ENCODE results near the gene SON. TPM values are rescaled to one million over a fixed set of nuclear protein-coding genes. Genes with fewer than 3 reads are reported as not detected.

The SON gene
- total RNA-seq, 1 experiment from 2014 or later = 328 TPM

GRCh38 chr21:33584455-33584854 is 41.6 kb downstream of the SON start:
- CTCF ChIA-PET = no interaction called here

GRCh38 chr21:33586927-33587326 is 44.1 kb downstream of the SON start:
- Histone ChIP-seq H3K9me3 (ENCODE audit: low read depth, low read length, poor library complexity, severe bottlenecking) (no peaks in the 10 kb centered on the region), H3K4me1 (ENCODE audit: insufficient read depth, low read length, poor library complexity, severe bottlenecking) (peaks cover 8% of the 10 kb centered on the region), H3K27ac (ENCODE audit: low read depth, low read length, poor library complexity, severe bottlenecking) (no peak overlapping the region), H3K4me3 (ENCODE audit: low read depth, low read length, poor library complexity, severe bottlenecking) (peak overlapping the region; percentile 98), H3K36me3 (ENCODE audit: insufficient read depth, low read length, poor library complexity, severe bottlenecking) (peaks cover 40% of the 10 kb centered on the region), H3K27me3 (replicated peaks; ENCODE audit: insufficient read depth, low read depth, low read length, poor library complexity) (no peaks in the 10 kb centered on the region)
- ChIA-PET CTCF (no interaction called here), POLR2A (ENCODE audit: low non-redundant PET) (no interaction called here)
- no TSS peak for BruUV-seq (replicated peaks)
- no peak for TF ChIP-seq CTCF (conservative IDR thresholded peaks at IDR 0.05; ENCODE audit: low read depth, low read length)
- TF ChIP-seq EZH2 (IDR thresholded peaks at IDR 0.05; ENCODE audit: borderline replicate concordance, low read depth, low read length, poor library complexity, severe bottlenecking) = no peak
- no peak for DNase-seq (ENCODE audit: low spot score)
- intact Hi-C loops (cut with micrococcal nuclease; ENCODE audit: unreplicated experiment) = loop anchor here (5.0 kb wide), 1 partner anchor 45 kb away; the partner anchor contains the start of genes GART and SON

More at GRCh38 chr21:33584455-33584854, 41.6 kb downstream of the SON start:
- TF ChIP-seq CTCF (conservative IDR thresholded peaks at IDR 0.05; ENCODE audit: low read depth, low read length) (no peak), EZH2 (IDR thresholded peaks at IDR 0.05; ENCODE audit: borderline replicate concordance, low read depth, low read length, poor library complexity, severe bottlenecking) (no peak)
- no peak for DNase-seq (ENCODE audit: low spot score)
- peaks cover 53% of the 10 kb centered on the region for H3K36me3 ChIP-seq (ENCODE audit: insufficient read depth, low read length, poor library complexity, severe bottlenecking)
- H3K4me1 ChIP-seq (ENCODE audit: insufficient read depth, low read length, poor library complexity, severe bottlenecking) = peaks cover 8% of the 10 kb centered on the region
- POLR2A ChIA-PET (ENCODE audit: low non-redundant PET) = no interaction called here
- no peaks in the 10 kb centered on the region for H3K9me3 ChIP-seq (ENCODE audit: low read depth, low read length, poor library complexity, severe bottlenecking)
- H3K27me3 ChIP-seq (replicated peaks; ENCODE audit: insufficient read depth, low read depth, low read length, poor library complexity) = no peaks in the 10 kb centered on the region
- no peak overlapping the region for H3K4me3 ChIP-seq (ENCODE audit: low read depth, low read length, poor library complexity, severe bottlenecking)
- BruUV-seq (replicated peaks) = no TSS peak
- intact Hi-C loops (cut with micrococcal nuclease; ENCODE audit: unreplicated experiment) = no loop called here
- no peak overlapping the region for H3K27ac ChIP-seq (ENCODE audit: low read depth, low read length, poor library complexity, severe bottlenecking)

- TF ChIP-seq CTCF (conservative IDR thresholded peaks at IDR 0.05; ENCODE audit: low read depth, low read length) (0 out of 2 replicates have a peak, but pooled peaks have one; percentile 8), EZH2 (IDR thresholded peaks at IDR 0.05; ENCODE audit: borderline replicate concordance, low read depth, low read length, poor library complexity, severe bottlenecking) (no peak)
- DNase-seq (ENCODE audit: low spot score) = peak; percentile 53
- H3K27me3 ChIP-seq (replicated peaks; ENCODE audit: insufficient read depth, low read depth, low read length, poor library complexity) = no peaks in the 10 kb centered on the region
- intact Hi-C loops (cut with micrococcal nuclease; ENCODE audit: unreplicated experiment) = loop anchor here (5.0 kb wide), 1 partner anchor 46 kb away; the partner anchor contains the start of genes GART and SON
- H3K4me3 ChIP-seq (ENCODE audit: low read depth, low read length, poor library complexity, severe bottlenecking) = peak overlapping the region; percentile 98
- H3K36me3 ChIP-seq (ENCODE audit: insufficient read depth, low read length, poor library complexity, severe bottlenecking) = peaks cover 32% of the 10 kb centered on the region
- ChIA-PET CTCF (interaction anchor here (0.5 to 1.7 kb wide), 3 partner anchors 18 to 32 kb away, joined by 3 to 13 read pairs (median 4); no protein-coding TSS in a partner anchor), POLR2A (ENCODE audit: low non-redundant PET) (interaction anchor here (0.6 kb wide), 1 partner anchor 776 kb away, joined by 11 read pairs; no protein-coding TSS in a partner anchor)
- H3K9me3 ChIP-seq (ENCODE audit: low read depth, low read length, poor library complexity, severe bottlenecking) = no peaks in the 10 kb centered on the region
- H3K27ac ChIP-seq (ENCODE audit: low read depth, low read length, poor library complexity, severe bottlenecking) = peak overlapping the region; percentile 96
- peaks cover 8% of the 10 kb centered on the region for H3K4me1 ChIP-seq (ENCODE audit: insufficient read depth, low read length, poor library complexity, severe bottlenecking)
- BruUV-seq (replicated peaks) = no TSS peak
Observed at GRCh38 chr21:33587792-33588484, 45.1 kb downstream of the SON start.
